GM23248 (cell line): ENCODE measurements around the gene PDCD10. TPM values are rescaled to one million over a fixed set of nuclear protein-coding genes. Genes with fewer than 3 reads are reported as not detected.

ENCODE experiments used
- DNase-seq: peaks from one replicate; pipeline ENCODE4 v3.0.0-alpha.2; 2015
- H2AFZ ChIP-seq: fragments of 200-600 bp; sonication (generic); 2 replicates; pipeline ENCODE4 v1.6.1; 2016; ENCODE audit warnings: antibody characterized with exemption
- H3F3A ChIP-seq: fragments of 200-600 bp; sonication (generic); 2 replicates; pipeline ENCODE4 v1.6.1; 2016; ENCODE audit warnings: mild to moderate bottlenecking, antibody characterized with exemption, mixed run types; ENCODE audit not compliant: insufficient read depth
- H3K27ac ChIP-seq: fragments of 200-600 bp; sonication (generic); 2 replicates; pipeline ENCODE4 v1.5.1; 2016; ENCODE audit warnings: mild to moderate bottlenecking
- H3K27me3 ChIP-seq: fragments of 200-600 bp; sonication (generic); replicated peaks from 2 replicates; pipeline ENCODE4 v1.6.1; 2016; ENCODE audit warnings: mild to moderate bottlenecking; ENCODE audit not compliant: insufficient read depth
- H3K36me3 ChIP-seq: fragments of 200-600 bp; sonication (generic); 2 replicates; pipeline ENCODE4 v1.6.1; 2016; ENCODE audit warnings: low read depth, mild to moderate bottlenecking
- H3K4me1 ChIP-seq: fragments of 200-600 bp; sonication (generic); 2 replicates; pipeline ENCODE4 v1.6.1; 2016; ENCODE audit warnings: mild to moderate bottlenecking; ENCODE audit not compliant: insufficient read depth
- H3K4me2 ChIP-seq: fragments of 200-600 bp; sonication (generic); one replicate; pipeline ENCODE4 v1.6.1; 2016; ENCODE audit warnings: mild to moderate bottlenecking; ENCODE audit not compliant: unreplicated experiment
- H3K4me3 ChIP-seq: fragments of 200-600 bp; sonication (generic); 2 replicates; pipeline ENCODE4 v1.5.1; 2016; ENCODE audit warnings: mild to moderate bottlenecking
- H3K79me2 ChIP-seq: fragments of 200-600 bp; sonication (generic); 2 replicates; pipeline ENCODE4 v1.6.1; 2016; ENCODE audit warnings: mild to moderate bottlenecking; ENCODE audit not compliant: insufficient read depth
- H3K9ac ChIP-seq: fragments of 200-600 bp; sonication (generic); 2 replicates; pipeline ENCODE4 v1.6.1; 2016; ENCODE audit warnings: mild to moderate bottlenecking
- H3K9me2 ChIP-seq: fragments of 200-600 bp; sonication (generic); 2 replicates; pipeline ENCODE4 v1.6.1; 2016; ENCODE audit warnings: mixed run types, mild to moderate bottlenecking, moderate library complexity; ENCODE audit not compliant: insufficient read depth
- H3K9me3 ChIP-seq: fragments of 200-600 bp; sonication (generic); one replicate; pipeline ENCODE4 v1.6.1; 2017; ENCODE audit warnings: low read depth
- H4K20me1 ChIP-seq: fragments of 200-600 bp; sonication (generic); 2 replicates; pipeline ENCODE4 v1.6.0; 2016; ENCODE audit not compliant: insufficient read depth
- EZH2 ChIP-seq: fragments of 200-600 bp; sonication (generic); IDR thresholded peaks from 2 replicates; pipeline ENCODE4 v1.6.1; 2018; ENCODE audit warnings: antibody characterized with exemption, mild to moderate bottlenecking; ENCODE audit not compliant: insufficient read depth, poor library complexity, severe bottlenecking
- EZH2phosphoT487 ChIP-seq: fragments of 200-600 bp; sonication (generic); IDR thresholded peaks from 2 replicates; pipeline ENCODE4 v1.6.1; 2018; ENCODE audit warnings: antibody characterized with exemption, moderate library complexity, mild to moderate bottlenecking, low read depth; ENCODE audit not compliant: insufficient read depth
- whole genome bisulfite sequencing, 2 experiments: methylation state at CpG; one replicate each; pipeline ENCODE4 v1.1.6; 2015 to 2017; ENCODE audit warnings: low lambda C conversion rate in 2 of 2, low coverage in 1 of 2; ENCODE audit errors: missing lambda C conversion rate in 2 of 2; 5-methylcytosine and 5-hydroxymethylcytosine counted together
- in situ Hi-C: fragments of 300-500 bp; cut with MboI; formaldehyde crosslinking; loops from 2 replicates; pipeline ENCODE4 v1.15.0; 2020
- polyA plus RNA-seq: library from polyadenylated mRNA; unstranded; fragments of >200 nt; fragmentation: Nextera tagmentation; extraction: Ambion mirVana; gene quantifications from 2 replicates; pipeline ENCODE4 v1.2.1, GENCODE V29; 2016
- total RNA-seq: library from RNA; depleted of rRNA; stranded (reverse); fragments of >200 nt; shearing (Covaris generic); gene quantifications from 2 replicates; pipeline ENCODE4 v1.2.3, GENCODE V29; 2014

PDCD10 gene
- total and polyA plus RNA-seq, 2 experiments from 2014 or later = 61.7 to 71.6 TPM

GRCh38 chr3:167743799-167744198 lies 9.1 kb upstream of the PDCD10 start:
- no peaks in the 10 kb centered on the region for H3K27me3 ChIP-seq
- no peaks in the 10 kb centered on the region for H3F3A ChIP-seq
- WGBS, 2 experiments = 66 to 77% methylated on average over 2 of the region's 2 CpGs
- H3K36me3 ChIP-seq = no peaks in the 10 kb centered on the region
- no peak for DNase-seq
- H3K4me1 ChIP-seq = no peaks in the 10 kb centered on the region
- no peak overlapping the region for H3K9ac ChIP-seq
- no peak overlapping the region for H3K4me3 ChIP-seq
- no peaks in the 10 kb centered on the region for H3K79me2 ChIP-seq
- H3K9me2 ChIP-seq = no peaks in the 10 kb centered on the region
- in situ Hi-C loops = no loop called here
- no peaks in the 10 kb centered on the region for H3K9me3 ChIP-seq
- no peak overlapping the region for H3K4me2 ChIP-seq
- H3K27ac ChIP-seq = no peak overlapping the region
- no peak for TF ChIP-seq EZH2
- TF ChIP-seq EZH2phosphoT487 = no peak
- H4K20me1 ChIP-seq = no peaks in the 10 kb centered on the region
- H2AFZ ChIP-seq = no peak overlapping the region

- in situ Hi-C loops = no loop called here
- H3K9ac ChIP-seq = no peak overlapping the region
- no peaks in the 10 kb centered on the region for H3K27me3 ChIP-seq
- H3K27ac ChIP-seq = no peak overlapping the region
- TF ChIP-seq EZH2phosphoT487 (no peak), EZH2 (no peak)
- H2AFZ ChIP-seq = peak overlapping the region; percentile 28; the same call in 1 of the 2 replicates
- H4K20me1 ChIP-seq = no peaks in the 10 kb centered on the region
- no peaks in the 10 kb centered on the region for H3K9me2 ChIP-seq
- H3K36me3 ChIP-seq = no peaks in the 10 kb centered on the region
- no peak for DNase-seq
- H3K4me2 ChIP-seq = no peak overlapping the region
- H3K9me3 ChIP-seq = no peaks in the 10 kb centered on the region
- H3K4me1 ChIP-seq = no peaks in the 10 kb centered on the region
- no peaks in the 10 kb centered on the region for H3K79me2 ChIP-seq
- no peaks in the 10 kb centered on the region for H3F3A ChIP-seq
- H3K4me3 ChIP-seq = no peak overlapping the region
- WGBS, 2 experiments = 28 to 35% methylated on average over 2 of the region's 2 CpGs
Observed at GRCh38 chr3:167742338-167742737, 7.6 kb upstream of the PDCD10 start.

GRCh38 chr3:167740961-167741587 lies 6.4 kb upstream of the PDCD10 start:
- Histone ChIP-seq H3K36me3 (no peaks in the 10 kb centered on the region), H3K9me3 (no peaks in the 10 kb centered on the region), H3K27ac (no peak overlapping the region), H3K79me2 (no peaks in the 10 kb centered on the region), H3K9ac (no peak overlapping the region), H3K4me2 (no peak overlapping the region), H3K4me3 (no peak overlapping the region), H3K27me3 (no peaks in the 10 kb centered on the region), H3K9me2 (no peaks in the 10 kb centered on the region), H4K20me1 (no peaks in the 10 kb centered on the region), H3F3A (no peaks in the 10 kb centered on the region), H2AFZ (no peak overlapping the region), H3K4me1 (no peaks in the 10 kb centered on the region)
- in situ Hi-C loops = no loop called here
- TF ChIP-seq EZH2phosphoT487 (no peak), EZH2 (no peak)
- DNase-seq = peak; percentile 39
- WGBS, 2 experiments = 66 to 70% methylated on average over 2 of the region's 2 CpGs

GRCh38 chr3:167739190-167739810 lies 4.6 kb upstream of the PDCD10 start:
- H3K4me2 ChIP-seq = no peak overlapping the region
- H3K4me1 ChIP-seq = no peaks in the 10 kb centered on the region
- H3K4me3 ChIP-seq = no peak overlapping the region
- no peak overlapping the region for H3K9ac ChIP-seq
- no peaks in the 10 kb centered on the region for H3K27me3 ChIP-seq
- H3K36me3 ChIP-seq = no peaks in the 10 kb centered on the region
- no peak overlapping the region for H3K27ac ChIP-seq
- H3K79me2 ChIP-seq = peaks cover 3% of the 10 kb centered on the region
- H4K20me1 ChIP-seq = no peaks in the 10 kb centered on the region
- H3F3A ChIP-seq = no peaks in the 10 kb centered on the region; the same call in 1 of the 2 replicates
- DNase-seq = no peak
- 83 to 86% methylated on average over 4 of the region's 4 CpGs for WGBS, 2 experiments
- TF ChIP-seq EZH2 (no peak), EZH2phosphoT487 (no peak)
- H3K9me3 ChIP-seq = no peaks in the 10 kb centered on the region
- no peaks in the 10 kb centered on the region for H3K9me2 ChIP-seq
- in situ Hi-C loops = no loop called here
- no peak overlapping the region for H2AFZ ChIP-seq
